Activated naive CD8-positive, alpha-beta T cell treated with anti-CD3 and anti-CD28 coated beads, Interleukin-2, amount 10 ng/mL, durations not matched to agents 7 days and 5 days (primary cell): Measurements from ENCODE around the gene ENO4. TPM values are rescaled to one million over a fixed set of nuclear protein-coding genes. Genes with fewer than 3 reads are reported as not detected.

Source experiments
- ATAC-seq: fragments of 150-1000 bp; cut with Tn5 transposase; one replicate; pipeline ENCODE4 v1.10.0; 2021; ENCODE audit warnings: low read depth, moderate library complexity
- POLR2A ChIA-PET: fragments of 350-600 bp; sonication (Branson Sonifier 250); formaldehyde crosslinking; loops from one replicate; lab custom pipeline; 2021; ENCODE audit warnings: antibody characterized with exemption; lab: Charles Lee
- DNase-seq: peaks from one replicate; pipeline ENCODE4 v3.0.0; 2021
- H3K27ac Mint-ChIP-seq: one replicate; pipeline ENCODE4 v1.8.0; 2022; ENCODE audit warnings: mild to moderate bottlenecking, mixed read lengths
- H3K27me3 Mint-ChIP-seq: one replicate; pipeline ENCODE4 v1.8.0; 2022; ENCODE audit warnings: mild to moderate bottlenecking, moderate library complexity, mixed read lengths
- H3K36me3 Mint-ChIP-seq: one replicate; pipeline ENCODE4 v1.8.0; 2021; ENCODE audit warnings: mild to moderate bottlenecking, mixed read lengths
- H3K4me1 Mint-ChIP-seq: one replicate; pipeline ENCODE4 v1.8.0; 2021; ENCODE audit warnings: mixed read lengths
- H3K4me3 Mint-ChIP-seq: one replicate; pipeline ENCODE4 v1.8.0; 2022; ENCODE audit warnings: mild to moderate bottlenecking, moderate library complexity, mixed read lengths
- H3K9me3 Mint-ChIP-seq: one replicate; pipeline ENCODE4 v1.8.0; 2021; ENCODE audit warnings: mixed read lengths
- total RNA-seq, 2 experiments: library from RNA; stranded (reverse); gene quantifications; one replicate each; pipeline ENCODE4 v1.2.3, GENCODE V29; 2021

The ENO4 gene
- total RNA-seq: not detected

- H3K36me3 Mint-ChIP-seq: no peaks in the 10 kb centered on the region
- peak; percentile 47 for ATAC-seq
- no peaks in the 10 kb centered on the region for H3K9me3 Mint-ChIP-seq
- H3K4me3 Mint-ChIP-seq: peak within 1 kb of the TSS; percentile 58
- peaks cover 47% of the 10 kb centered on the region for H3K27me3 Mint-ChIP-seq
- H3K4me1 Mint-ChIP-seq: peaks cover 8% of the 10 kb centered on the region
- no peak within 1 kb of the TSS for H3K27ac Mint-ChIP-seq
- POLR2A ChIA-PET: no interaction called here
- no peak for DNase-seq
These were observed at the start of gene ENO4 for GRCh38 chr10:116849248-116850057. Gene ENO4, plus strand, starts transcription at chr10:116849499. Its CDS starts 68 bp downstream, at chr10:116849567.

GRCh38 chr10:116800286-116800929, 48.9 kb upstream of the ENO4 start:
- Mint-ChIP-seq H3K9me3 (no peaks in the 10 kb centered on the region), H3K27ac (no peak overlapping the region)
- no peak for ATAC-seq

GRCh38 chr10:116801658-116802057, 47.6 kb upstream of the ENO4 start:
- POLR2A ChIA-PET: no interaction called here
- Mint-ChIP-seq H3K36me3 (no peaks in the 10 kb centered on the region), H3K27ac (no peak overlapping the region), H3K4me3 (no peak overlapping the region), H3K27me3 (no peaks in the 10 kb centered on the region), H3K4me1 (peaks cover 2% of the 10 kb centered on the region), H3K9me3 (no peaks in the 10 kb centered on the region)
- no peak for DNase-seq
- no peak for ATAC-seq

More at GRCh38 chr10:116800286-116800929, 48.9 kb upstream of the ENO4 start:
- H3K4me1 Mint-ChIP-seq: peaks cover 4% of the 10 kb centered on the region
- POLR2A ChIA-PET: no interaction called here
- H3K27me3 Mint-ChIP-seq: peaks cover 2% of the 10 kb centered on the region
- H3K36me3 Mint-ChIP-seq: no peaks in the 10 kb centered on the region
- H3K4me3 Mint-ChIP-seq: no peak overlapping the region
- DNase-seq: no peak

GRCh38 chr10:116802474-116802873, 46.8 kb upstream of the ENO4 start:
- ATAC-seq (no peak), DNase-seq (no peak)
- POLR2A ChIA-PET: interaction anchor here (0.5 kb wide), 1 partner anchor 12 kb away, joined by 3 read pairs; no protein-coding TSS in a partner anchor
- no peaks in the 10 kb centered on the region for H3K36me3 Mint-ChIP-seq
- no peak overlapping the region for H3K4me3 Mint-ChIP-seq
- H3K27ac Mint-ChIP-seq: no peak overlapping the region
- H3K9me3 Mint-ChIP-seq: no peaks in the 10 kb centered on the region
- no peaks in the 10 kb centered on the region for H3K4me1 Mint-ChIP-seq
- no peaks in the 10 kb centered on the region for H3K27me3 Mint-ChIP-seq

GRCh38 chr10:116802876-116803275, 46.4 kb upstream of the ENO4 start:
- H3K27ac Mint-ChIP-seq: no peak overlapping the region
- no peak overlapping the region for H3K4me3 Mint-ChIP-seq
- POLR2A ChIA-PET: interaction anchor here (0.5 kb wide), 1 partner anchor 12 kb away, joined by 3 read pairs; no protein-coding TSS in a partner anchor
- no peak for ATAC-seq
- H3K4me1 Mint-ChIP-seq: no peaks in the 10 kb centered on the region
- DNase-seq: no peak
- H3K27me3 Mint-ChIP-seq: no peaks in the 10 kb centered on the region
- no peaks in the 10 kb centered on the region for H3K9me3 Mint-ChIP-seq
- no peaks in the 10 kb centered on the region for H3K36me3 Mint-ChIP-seq

GRCh38 chr10:116803451-116804249, 45.6 kb upstream of the ENO4 start:
- no peak overlapping the region for H3K4me3 Mint-ChIP-seq
- DNase-seq: no peak
- no peak for ATAC-seq
- POLR2A ChIA-PET: no interaction called here
- H3K27ac Mint-ChIP-seq: no peak overlapping the region
- no peaks in the 10 kb centered on the region for H3K36me3 Mint-ChIP-seq
- H3K9me3 Mint-ChIP-seq: no peaks in the 10 kb centered on the region
- no peaks in the 10 kb centered on the region for H3K27me3 Mint-ChIP-seq
- no peaks in the 10 kb centered on the region for H3K4me1 Mint-ChIP-seq

GRCh38 chr10:116808706-116809105, 40.6 kb upstream of the ENO4 start:
- Mint-ChIP-seq H3K27ac (no peak overlapping the region), H3K9me3 (no peaks in the 10 kb centered on the region), H3K27me3 (no peaks in the 10 kb centered on the region), H3K36me3 (no peaks in the 10 kb centered on the region), H3K4me3 (no peak overlapping the region), H3K4me1 (no peaks in the 10 kb centered on the region)
- ATAC-seq (no peak), DNase-seq (no peak)
- POLR2A ChIA-PET: no interaction called here

GRCh38 chr10:116809483-116810119, 39.7 kb upstream of the ENO4 start:
- H3K27ac Mint-ChIP-seq: no peak overlapping the region
- POLR2A ChIA-PET: no interaction called here
- DNase-seq (no peak), ATAC-seq (no peak)
- H3K4me1 Mint-ChIP-seq: no peaks in the 10 kb centered on the region
- no peaks in the 10 kb centered on the region for H3K9me3 Mint-ChIP-seq
- H3K4me3 Mint-ChIP-seq: no peak overlapping the region
- no peaks in the 10 kb centered on the region for H3K36me3 Mint-ChIP-seq
- peaks cover 2% of the 10 kb centered on the region for H3K27me3 Mint-ChIP-seq

GRCh38 chr10:116810120-116810500, 39.2 kb upstream of the ENO4 start:
- Mint-ChIP-seq H3K4me3 (no peak overlapping the region), H3K36me3 (no peaks in the 10 kb centered on the region), H3K27ac (no peak overlapping the region), H3K27me3 (peaks cover 4% of the 10 kb centered on the region), H3K9me3 (no peaks in the 10 kb centered on the region), H3K4me1 (no peaks in the 10 kb centered on the region)
- no peak for DNase-seq
- no peak for ATAC-seq
- POLR2A ChIA-PET: no interaction called here

- no peaks in the 10 kb centered on the region for H3K9me3 Mint-ChIP-seq
- H3K36me3 Mint-ChIP-seq: no peaks in the 10 kb centered on the region
- H3K27me3 Mint-ChIP-seq: peaks cover 4% of the 10 kb centered on the region
- H3K4me1 Mint-ChIP-seq: no peaks in the 10 kb centered on the region
- no peak overlapping the region for H3K27ac Mint-ChIP-seq
- DNase-seq (no peak), ATAC-seq (no peak)
- POLR2A ChIA-PET: no interaction called here
- H3K4me3 Mint-ChIP-seq: no peak overlapping the region
These were observed 38.4 kb upstream of the ENO4 start for GRCh38 chr10:116810895-116811294.

- POLR2A ChIA-PET: no interaction called here
- peaks cover 4% of the 10 kb centered on the region for H3K27me3 Mint-ChIP-seq
- ATAC-seq: no peak
These were observed 37.6 kb upstream of the ENO4 start for GRCh38 chr10:116811691-116812090.

GRCh38 chr10:116815641-116816415, 33.5 kb upstream of the ENO4 start:
- Mint-ChIP-seq H3K36me3 (no peaks in the 10 kb centered on the region), H3K9me3 (peaks cover 5% of the 10 kb centered on the region), H3K27me3 (peaks cover 4% of the 10 kb centered on the region), H3K27ac (no peak overlapping the region), H3K4me1 (no peaks in the 10 kb centered on the region), H3K4me3 (no peak overlapping the region)
- ATAC-seq (no peak), DNase-seq (no peak)
- POLR2A ChIA-PET: no interaction called here

More at GRCh38 chr10:116811691-116812090, 37.6 kb upstream of the ENO4 start:
- Mint-ChIP-seq H3K9me3 (no peaks in the 10 kb centered on the region), H3K27ac (no peak overlapping the region), H3K4me1 (no peaks in the 10 kb centered on the region), H3K4me3 (no peak overlapping the region), H3K36me3 (no peaks in the 10 kb centered on the region)
- no peak for DNase-seq
